Liver (tissue), 9 donors: ENCODE results near the gene SIGLEC7. TPM values are rescaled to one million over a fixed set of nuclear protein-coding genes. Genes with fewer than 3 reads are reported as not detected.
A peak's percentile ranks its signal among the peaks of the same experiment; 100 is the strongest.

ENCODE experiments used
- DNase-seq: peaks from one replicate; pipeline ENCODE4 v3.0.0-alpha.2; 2017; ENCODE audit warnings: low spot score
- H3K27ac ChIP-seq, 2 donors: one replicate each; pipeline ENCODE4 v1.7.0; 2013; ENCODE audit warnings: inconsistent platforms in 2 of 2, low read length in 2 of 2, control low read depth in 1 of 2, low read depth in 1 of 2, mild to moderate bottlenecking in 1 of 2
- H3K27me3 ChIP-seq, 4 donors: one replicate each; pipeline versions ENCODE4 v1.6.1 to v1.7.0; 2013; ENCODE audit warnings: low read length in 3 of 4, inconsistent platforms in 1 of 4, mild to moderate bottlenecking in 1 of 4, moderate library complexity in 1 of 4; ENCODE audit not compliant: control insufficient read depth in 4 of 4, insufficient read depth in 4 of 4
- H3K36me3 ChIP-seq, 4 donors: one replicate each; pipeline versions ENCODE4 v1.6.1 to v1.7.0; 2013; ENCODE audit warnings: low read length in 3 of 4, mild to moderate bottlenecking in 3 of 4, low read depth in 1 of 4, moderate library complexity in 1 of 4; ENCODE audit not compliant: control insufficient read depth in 4 of 4, insufficient read depth in 3 of 4
- H3K4me1 ChIP-seq, 4 donors: one replicate each; pipeline versions ENCODE4 v1.6.1 to v1.7.0; 2013; ENCODE audit warnings: low read length in 3 of 4, mild to moderate bottlenecking in 3 of 4, moderate library complexity in 1 of 4; ENCODE audit not compliant: control insufficient read depth in 4 of 4, insufficient read depth in 4 of 4
- H3K4me3 ChIP-seq, 3 donors: one replicate each; pipeline versions ENCODE4 v1.6.1 to v1.7.0; 2013; ENCODE audit warnings: low read length in 3 of 3, control low read depth in 1 of 3, low read depth in 1 of 3, mild to moderate bottlenecking in 1 of 3
- H3K9ac ChIP-seq, 2 donors: one replicate each; pipeline ENCODE4 v1.7.0; 2013; ENCODE audit warnings: low read length in 2 of 2, mild to moderate bottlenecking in 2 of 2, moderate library complexity in 2 of 2, control low read depth in 1 of 2, low read depth in 1 of 2
- H3K9me3 ChIP-seq, 4 donors: one replicate each; pipeline versions ENCODE4 v1.6.1 to v1.7.0; 2013; ENCODE audit warnings: low read length in 3 of 4; ENCODE audit not compliant: control insufficient read depth in 4 of 4
- EGR1 ChIP-seq, 2 donors: IDR thresholded peaks; 2 replicates each; pipeline ENCODE4 v1.6.1; 2016 to 2018; ENCODE audit warnings: antibody characterized with exemption in 2 of 2, low read depth in 2 of 2
- FOXA1 ChIP-seq: IDR thresholded peaks from 2 replicates; pipeline ENCODE4 v1.6.1; 2016; ENCODE audit warnings: antibody characterized with exemption
- HNF4A ChIP-seq, 2 donors: conservative IDR thresholded peaks; 2 replicates each; pipeline ENCODE4 v1.6.1; 2016; ENCODE audit warnings: antibody characterized with exemption in 2 of 2, mild to moderate bottlenecking in 2 of 2
- HNF4G ChIP-seq: IDR thresholded peaks from 2 replicates; pipeline ENCODE4 v1.6.1; 2016; ENCODE audit warnings: antibody characterized with exemption
- NR2F2 ChIP-seq: IDR thresholded peaks from 2 replicates; pipeline ENCODE4 v1.6.1; 2016; ENCODE audit warnings: antibody characterized with exemption
- RXRA ChIP-seq, 2 donors: IDR thresholded peaks; 2 replicates each; pipeline ENCODE4 v1.6.1; 2017 to 2018; ENCODE audit warnings: antibody characterized with exemption in 2 of 2, mild to moderate bottlenecking in 1 of 2
- TAF1 ChIP-seq: conservative IDR thresholded peaks from 2 replicates; pipeline ENCODE4 v1.6.1; 2016; ENCODE audit warnings: antibody characterized with exemption, mild to moderate bottlenecking
- YY1 ChIP-seq: IDR thresholded peaks from 2 replicates; pipeline ENCODE4 v1.6.1; 2016; ENCODE audit warnings: antibody characterized with exemption, mild to moderate bottlenecking
- WGBS: extraction: QIAGEN DNeasy Blood & Tissue Kit; methylation state at CpG from one replicate; pipeline ENCODE4 v1.1.7; 2013; 5-methylcytosine and 5-hydroxymethylcytosine counted together
- polyA plus RNA-seq, 2 donors: library from polyadenylated mRNA; stranded (reverse) in 1 of 2; unstranded in 1 of 2; fragments of 200-250 nt in 1 of 2; fragments of >200 nt in 1 of 2; fragmentation: Nextera tagmentation in 1 of 2; extraction: Ambion mirVana in 1 of 2; gene quantifications; one replicate each; pipeline versions ENCODE4 v1.2.1 to v1.2.3, GENCODE V29; 2013 to 2015
- total RNA-seq, 2 donors: library from RNA; depleted of rRNA; stranded (reverse); fragments of >200 nt; gene quantifications; one replicate each; pipeline ENCODE4 v1.2.3, GENCODE V29; 2014
- TF ChIP-seq, protein P1 (sequence below): IDR thresholded peaks from 2 replicates; pipeline ENCODE4 v1.6.1; 2016; ENCODE audit warnings: antibody characterized with exemption
- TF ChIP-seq, protein P2 (sequence below): fragments of 150-350 bp; IDR thresholded peaks from 2 replicates; pipeline ENCODE4 v1.5.1; 2017; ENCODE audit warnings: improper control_type of control experiment, low read depth, low read length; ENCODE audit not compliant: missing input control
- TF ChIP-seq, protein P3 (sequence below): IDR thresholded peaks from 2 replicates; pipeline ENCODE4 v1.6.1; 2016; ENCODE audit warnings: antibody characterized with exemption
- TF ChIP-seq, protein P4 (sequence below): IDR thresholded peaks from 2 replicates; pipeline ENCODE4 v1.6.1; 2016; ENCODE audit warnings: antibody characterized with exemption, mild to moderate bottlenecking
- donor health status: healthy.
- donor health status: healthy.
- donor health status: healthy.
- donor health status: healthy.
- donor health status: healthy.

Gene SIGLEC7
- total and polyA plus RNA-seq, 4 donors = 2.7 to 4.8 (median 3.9) TPM

DNA sequence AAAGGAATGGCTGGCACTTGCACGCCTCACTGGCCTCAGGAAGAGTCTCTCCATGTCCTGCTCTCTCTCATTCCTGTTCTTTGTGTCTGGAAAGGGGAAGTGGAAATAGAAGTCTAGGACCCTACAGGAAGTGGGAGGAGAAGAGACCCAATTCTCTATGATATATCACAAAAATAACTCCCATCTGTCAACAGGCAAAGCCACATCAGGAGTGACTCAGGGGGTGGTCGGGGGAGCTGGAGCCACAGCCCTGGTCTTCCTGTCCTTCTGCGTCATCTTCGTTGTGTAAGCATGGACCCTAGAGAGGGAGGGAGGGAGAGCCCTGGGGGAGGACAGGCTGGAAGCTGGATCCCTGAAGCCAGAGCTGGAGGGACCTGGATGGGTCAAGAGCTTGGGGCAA is 14.3 kb upstream of the SIGLEC7 start:
- Histone ChIP-seq H3K9ac (no peak overlapping the region), H3K36me3 (peaks cover 0 to 4% (median 0%) of the 10 kb centered on the region in 4 donors), H3K4me1 (peaks cover 0 to 26% (median 11%) of the 10 kb centered on the region in 4 donors), H3K9me3 (no peaks in the 10 kb centered on the region), H3K27ac (peak overlapping the region; percentile 66 to 71), H3K4me3 (no peak overlapping the region), H3K27me3 (no peaks in the 10 kb centered on the region)
- WGBS = 57% methylated on average over 4 of the region's 4 CpGs
- no peak for DNase-seq
- TF ChIP-seq HNF4G (no peak), TAF1 (peak; percentile 74)

DNA sequence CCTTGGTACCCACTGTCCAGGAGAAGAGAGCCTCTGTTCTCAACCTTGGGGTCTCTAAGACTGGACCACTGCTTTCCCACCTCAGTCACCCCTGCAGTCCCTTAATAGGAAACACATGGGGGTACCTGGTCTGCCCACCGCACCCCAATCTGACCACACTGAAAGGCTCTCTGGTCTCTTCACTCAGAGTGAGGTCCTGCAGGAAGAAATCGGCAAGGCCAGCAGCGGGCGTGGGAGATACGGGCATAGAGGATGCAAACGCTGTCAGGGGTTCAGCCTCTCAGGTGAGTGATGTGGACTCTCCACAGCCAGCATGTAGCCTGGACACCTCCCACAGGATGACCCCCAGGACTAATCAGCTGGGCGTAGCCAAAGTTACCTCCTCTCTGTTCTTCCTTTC is 13.9 kb upstream of the SIGLEC7 start:
- Histone ChIP-seq H3K4me3 (no peak overlapping the region), H3K27ac (peak overlapping the region; percentile 66 to 71), H3K36me3 (peaks cover 0 to 4% (median 0%) of the 10 kb centered on the region in 4 donors), H3K9me3 (no peaks in the 10 kb centered on the region), H3K9ac (peak overlapping the region in 1 of 2 donors; percentile 60), H3K4me1 (peaks cover 0 to 23% (median 11%) of the 10 kb centered on the region in 4 donors), H3K27me3 (no peaks in the 10 kb centered on the region)
- TF ChIP-seq, protein P1, sequence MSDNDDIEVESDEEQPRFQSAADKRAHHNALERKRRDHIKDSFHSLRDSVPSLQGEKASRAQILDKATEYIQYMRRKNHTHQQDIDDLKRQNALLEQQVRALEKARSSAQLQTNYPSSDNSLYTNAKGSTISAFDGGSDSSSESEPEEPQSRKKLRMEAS = no peak
- TF ChIP-seq, protein P2, sequence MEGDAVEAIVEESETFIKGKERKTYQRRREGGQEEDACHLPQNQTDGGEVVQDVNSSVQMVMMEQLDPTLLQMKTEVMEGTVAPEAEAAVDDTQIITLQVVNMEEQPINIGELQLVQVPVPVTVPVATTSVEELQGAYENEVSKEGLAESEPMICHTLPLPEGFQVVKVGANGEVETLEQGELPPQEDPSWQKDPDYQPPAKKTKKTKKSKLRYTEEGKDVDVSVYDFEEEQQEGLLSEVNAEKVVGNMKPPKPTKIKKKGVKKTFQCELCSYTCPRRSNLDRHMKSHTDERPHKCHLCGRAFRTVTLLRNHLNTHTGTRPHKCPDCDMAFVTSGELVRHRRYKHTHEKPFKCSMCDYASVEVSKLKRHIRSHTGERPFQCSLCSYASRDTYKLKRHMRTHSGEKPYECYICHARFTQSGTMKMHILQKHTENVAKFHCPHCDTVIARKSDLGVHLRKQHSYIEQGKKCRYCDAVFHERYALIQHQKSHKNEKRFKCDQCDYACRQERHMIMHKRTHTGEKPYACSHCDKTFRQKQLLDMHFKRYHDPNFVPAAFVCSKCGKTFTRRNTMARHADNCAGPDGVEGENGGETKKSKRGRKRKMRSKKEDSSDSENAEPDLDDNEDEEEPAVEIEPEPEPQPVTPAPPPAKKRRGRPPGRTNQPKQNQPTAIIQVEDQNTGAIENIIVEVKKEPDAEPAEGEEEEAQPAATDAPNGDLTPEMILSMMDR = no peak
- TF ChIP-seq, protein P3, sequence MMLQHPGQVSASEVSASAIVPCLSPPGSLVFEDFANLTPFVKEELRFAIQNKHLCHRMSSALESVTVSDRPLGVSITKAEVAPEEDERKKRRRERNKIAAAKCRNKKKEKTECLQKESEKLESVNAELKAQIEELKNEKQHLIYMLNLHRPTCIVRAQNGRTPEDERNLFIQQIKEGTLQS = no peak
- no peak for TF ChIP-seq TAF1
- DNase-seq = no peak
- 72% methylated on average over 7 of the region's 7 CpGs for WGBS

DNA sequence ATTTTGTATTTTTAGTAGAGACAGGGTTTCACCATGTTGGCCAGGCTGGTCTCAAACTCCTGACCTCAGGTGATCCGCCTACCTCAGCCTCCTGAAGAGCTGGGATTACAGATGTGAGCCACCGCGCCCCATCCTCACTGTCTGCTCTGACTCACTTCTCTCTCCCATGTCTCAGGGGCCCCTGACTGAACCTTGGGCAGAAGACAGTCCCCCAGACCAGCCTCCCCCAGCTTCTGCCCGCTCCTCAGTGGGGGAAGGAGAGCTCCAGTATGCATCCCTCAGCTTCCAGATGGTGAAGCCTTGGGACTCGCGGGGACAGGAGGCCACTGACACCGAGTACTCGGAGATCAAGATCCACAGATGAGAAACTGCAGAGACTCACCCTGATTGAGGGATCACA is 12.4 kb upstream of the SIGLEC7 start:
- H3K36me3 ChIP-seq = peaks cover 0 to 4% (median 0%) of the 10 kb centered on the region in 4 donors
- H3K9ac ChIP-seq = no peak overlapping the region
- TF ChIP-seq, protein P2 = no peak
- TF ChIP-seq, protein P1 = no peak
- TF ChIP-seq, protein P4, sequence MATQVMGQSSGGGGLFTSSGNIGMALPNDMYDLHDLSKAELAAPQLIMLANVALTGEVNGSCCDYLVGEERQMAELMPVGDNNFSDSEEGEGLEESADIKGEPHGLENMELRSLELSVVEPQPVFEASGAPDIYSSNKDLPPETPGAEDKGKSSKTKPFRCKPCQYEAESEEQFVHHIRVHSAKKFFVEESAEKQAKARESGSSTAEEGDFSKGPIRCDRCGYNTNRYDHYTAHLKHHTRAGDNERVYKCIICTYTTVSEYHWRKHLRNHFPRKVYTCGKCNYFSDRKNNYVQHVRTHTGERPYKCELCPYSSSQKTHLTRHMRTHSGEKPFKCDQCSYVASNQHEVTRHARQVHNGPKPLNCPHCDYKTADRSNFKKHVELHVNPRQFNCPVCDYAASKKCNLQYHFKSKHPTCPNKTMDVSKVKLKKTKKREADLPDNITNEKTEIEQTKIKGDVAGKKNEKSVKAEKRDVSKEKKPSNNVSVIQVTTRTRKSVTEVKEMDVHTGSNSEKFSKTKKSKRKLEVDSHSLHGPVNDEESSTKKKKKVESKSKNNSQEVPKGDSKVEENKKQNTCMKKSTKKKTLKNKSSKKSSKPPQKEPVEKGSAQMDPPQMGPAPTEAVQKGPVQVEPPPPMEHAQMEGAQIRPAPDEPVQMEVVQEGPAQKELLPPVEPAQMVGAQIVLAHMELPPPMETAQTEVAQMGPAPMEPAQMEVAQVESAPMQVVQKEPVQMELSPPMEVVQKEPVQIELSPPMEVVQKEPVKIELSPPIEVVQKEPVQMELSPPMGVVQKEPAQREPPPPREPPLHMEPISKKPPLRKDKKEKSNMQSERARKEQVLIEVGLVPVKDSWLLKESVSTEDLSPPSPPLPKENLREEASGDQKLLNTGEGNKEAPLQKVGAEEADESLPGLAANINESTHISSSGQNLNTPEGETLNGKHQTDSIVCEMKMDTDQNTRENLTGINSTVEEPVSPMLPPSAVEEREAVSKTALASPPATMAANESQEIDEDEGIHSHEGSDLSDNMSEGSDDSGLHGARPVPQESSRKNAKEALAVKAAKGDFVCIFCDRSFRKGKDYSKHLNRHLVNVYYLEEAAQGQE = no peak
- TF ChIP-seq TAF1 (no peak), RXRA (IDR thresholded peaks at IDR 0.05) (no peak), EGR1 (IDR thresholded peaks at IDR 0.05; ENCODE audit: low read depth in 2 of 2) (no peak), FOXA1 (no peak), HNF4A (conservative IDR thresholded peaks at IDR 0.05) (no peak), YY1 (no peak), NR2F2 (no peak), HNF4G (no peak)
- no peak overlapping the region for H3K4me3 ChIP-seq
- no peaks in the 10 kb centered on the region for H3K27me3 ChIP-seq
- 76% methylated on average over 8 of the region's 8 CpGs for WGBS
- DNase-seq = no peak
- no peaks in the 10 kb centered on the region for H3K9me3 ChIP-seq
- peak overlapping the region; percentile 7 to 28 for H3K27ac ChIP-seq
- H3K4me1 ChIP-seq = peaks cover 0 to 20% (median 9%) of the 10 kb centered on the region in 4 donors
